Endodermal cell (in vitro differentiated cells): Measurements from ENCODE around the gene SEMA3B. TPM values are rescaled to one million over a fixed set of nuclear protein-coding genes. Genes with fewer than 3 reads are reported as not detected.

Source experiments
- DNase-seq: peaks from one replicate; pipeline ENCODE4 v3.0.0-alpha.2; 2017
- H3K27ac ChIP-seq: 2 replicates; pipeline ENCODE4 v1.5.1; 2013; ENCODE audit warnings: mild to moderate bottlenecking, low read depth, low read length, moderate library complexity
- H3K27me3 ChIP-seq: 2 replicates; pipeline ENCODE4 v1.6.1; 2013; ENCODE audit warnings: mild to moderate bottlenecking, low read length, moderate library complexity; ENCODE audit not compliant: insufficient read depth, control insufficient read depth, poor library complexity, severe bottlenecking
- H3K36me3 ChIP-seq: 2 replicates; pipeline ENCODE4 v1.7.0; 2013; ENCODE audit warnings: mild to moderate bottlenecking, low read length, moderate library complexity; ENCODE audit not compliant: control insufficient read depth, insufficient read depth
- H3K4me1 ChIP-seq: one replicate; pipeline ENCODE4 v1.7.0; 2013; ENCODE audit warnings: low read length; ENCODE audit not compliant: control insufficient read depth, insufficient read depth
- H3K4me3 ChIP-seq: 2 replicates; pipeline ENCODE4 v1.5.1; 2013; ENCODE audit warnings: mild to moderate bottlenecking, low read length, moderate library complexity
- H3K9ac ChIP-seq: 2 replicates; pipeline ENCODE4 v1.6.1; 2013; ENCODE audit warnings: mild to moderate bottlenecking, low read length, moderate library complexity; ENCODE audit not compliant: poor library complexity, severe bottlenecking; ENCODE audit errors: extremely low read depth
- H3K9me3 ChIP-seq: 2 replicates; pipeline ENCODE4 v1.6.1; 2013; ENCODE audit warnings: mild to moderate bottlenecking, low read length, moderate library complexity; ENCODE audit not compliant: control insufficient read depth
- H3K27ac Mint-ChIP-seq: 2 replicates; pipeline ENCODE4 v1.8.0; 2020; ENCODE audit warnings: mixed read lengths
- H3K27me3 Mint-ChIP-seq: 2 replicates; pipeline ENCODE4 v1.8.0; 2021; ENCODE audit warnings: mild to moderate bottlenecking, mixed read lengths; ENCODE audit not compliant: insufficient read depth
- H3K36me3 Mint-ChIP-seq: 2 replicates; pipeline ENCODE4 v1.8.0; 2020; ENCODE audit warnings: low read depth, mixed read lengths
- H3K4me1 Mint-ChIP-seq: 2 replicates; pipeline ENCODE4 v1.8.0; 2020; ENCODE audit warnings: mixed read lengths
- H3K4me3 Mint-ChIP-seq: 2 replicates; pipeline ENCODE4 v1.8.0; 2020; ENCODE audit warnings: mild to moderate bottlenecking, moderate library complexity, mixed read lengths
- H3K9me3 Mint-ChIP-seq: 2 replicates; pipeline ENCODE4 v1.8.0; 2020; ENCODE audit warnings: mild to moderate bottlenecking, mixed read lengths
- CTCF ChIP-seq: fragments of 200-600 bp; sonication (generic); conservative IDR thresholded peaks from 2 replicates; pipeline ENCODE4 v1.5.0; 2021; ENCODE audit warnings: antibody characterized with exemption, mild to moderate bottlenecking
- WGBS, 2 experiments: methylation state at CpG; one replicate each; pipeline versions ENCODE4 v1.1.5 to v1.1.7; 2013; ENCODE audit warnings: missing lambda C conversion rate in 2 of 2, mixed read lengths in 1 of 2; ENCODE audit not compliant: insufficient coverage in 1 of 2, insufficient read length in 1 of 2; 5-methylcytosine and 5-hydroxymethylcytosine counted together
- microRNA-seq: library from miRNA; unstranded; fragments of <30 nt; microRNA quantifications from one replicate; pipeline ENCODE4 v1.2.0, GENCODE V29; 2020; ENCODE audit warnings: borderline microRNAs expressed
- total RNA-seq, 2 donors: library from RNA; stranded (reverse); fragmentation: NEBNext Ultra II Directional in 1 of 2; extraction: Animal tissue kit (Norgen Biotek cat#: 25700) in 1 of 2; gene quantifications; 2 replicates in 1 of 2; 3 replicates in 1 of 2; pipeline ENCODE4 v1.2.1, GENCODE V29; 2021

Gene SEMA3B
- total RNA-seq, 2 donors from 2014 or later, result 6.5 to 10.3 TPM

GRCh38 chr3:50327129-50327528 lies 58.2 kb downstream of the SEMA3B start:
- H3K27ac ChIP-seq, result no peak overlapping the region
- H3K36me3 Mint-ChIP-seq, result peaks cover 26% of the 10 kb centered on the region

More at GRCh38 chr3:50327129-50327528, 58.2 kb downstream of the SEMA3B start:
- Mint-ChIP-seq H3K27me3 (no peaks in the 10 kb centered on the region), H3K4me1 (peaks cover 20% of the 10 kb centered on the region), H3K27ac (peak overlapping the region; percentile 55), H3K9me3 (no peaks in the 10 kb centered on the region), H3K4me3 (peak overlapping the region; percentile 77)
- peak overlapping the region; percentile 91 for H3K4me3 ChIP-seq
- WGBS, 2 experiments, result 80 to 92% methylated on average over 2 to 4 of the region's 4 CpGs
- TF ChIP-seq CTCF, result no peak
- peak overlapping the region; percentile 85 for H3K9ac ChIP-seq
- peaks cover 61% of the 10 kb centered on the region for H3K36me3 ChIP-seq
- H3K27me3 ChIP-seq, result no peaks in the 10 kb centered on the region
- H3K4me1 ChIP-seq, result peaks cover 16% of the 10 kb centered on the region
- H3K9me3 ChIP-seq, result no peaks in the 10 kb centered on the region
- DNase-seq, result no peak

Small RNA genes within 50 kb of the gene (microRNA-seq; reads per million reads assigned to microRNA genes)
- not detected for gene MIR5787

Other genes with a start within 250 kb of the SEMA3B start
- gene RBM5, start 180.2 kb upstream of the SEMA3B start, total RNA-seq, result 100 to 1,000 TPM; 153 to 166 TPM
- gene SEMA3F, start 113.8 kb upstream of the SEMA3B start, total RNA-seq, result 10 to 100 TPM; 44.8 to 63.2 TPM
- gene GNAT1, start 77.5 kb upstream of the SEMA3B start, total RNA-seq, result 1 to 10 TPM in 1 of 2 donors, under 1 TPM in 1; 0.42 to 1.2 TPM
- 1 to 10 TPM; 1.5 to 1.9 TPM for gene SLC38A3, start 63.9 kb upstream of the SEMA3B start, total RNA-seq
- gene GNAI2, start 32.9 kb upstream of the SEMA3B start, total RNA-seq, result 100 to 1,000 TPM; 243 to 278 TPM
- gene LSMEM2, start 9.9 kb downstream of the SEMA3B start, total RNA-seq, result not detected
- 10 to 100 TPM; 56.6 to 70.9 TPM for gene IFRD2, start 23.3 kb downstream of the SEMA3B start, total RNA-seq
- gene HYAL3, start 30.3 kb downstream of the SEMA3B start, total RNA-seq, result 1 to 10 TPM; 2.6 to 3.3 TPM
- 10 to 100 TPM in 1 of 2 donors, 1 to 10 TPM in 1; 9.7 to 12.8 TPM for gene NAA80, start 30.3 kb downstream of the SEMA3B start, total RNA-seq
- gene HYAL1, start 34.4 kb downstream of the SEMA3B start, total RNA-seq, result 1 to 10 TPM in 1 of 2 donors, under 1 TPM in 1; 0.92 to 1.8 TPM
- 10 to 100 TPM; 55.3 to 61.1 TPM for gene HYAL2, start 53.6 kb downstream of the SEMA3B start, total RNA-seq
- gene TUSC2, start 59.1 kb downstream of the SEMA3B start, total RNA-seq, result 10 to 100 TPM; 23.5 to 28.1 TPM
- 10 to 100 TPM in 1 of 2 donors, 1 to 10 TPM in 1; 9.4 to 17.2 TPM for gene RASSF1, start 71.7 kb downstream of the SEMA3B start, total RNA-seq
- 1 to 10 TPM in 1 of 2 donors, under 1 TPM in 1; 0.22 to 1.4 TPM for gene ZMYND10, start 76.6 kb downstream of the SEMA3B start, total RNA-seq
- 10 to 100 TPM; 21.8 TPM for gene NPRL2, start 81.6 kb downstream of the SEMA3B start, total RNA-seq
- 10 to 100 TPM in 1 of 2 donors, 1 to 10 TPM in 1; 8.5 to 14.6 TPM for gene CYB561D2, start 81.7 kb downstream of the SEMA3B start, total RNA-seq
- 10 to 100 TPM; 30.1 to 32.2 TPM for gene TMEM115, start 90.4 kb downstream of the SEMA3B start, total RNA-seq
- gene CACNA2D2, start 234.5 kb downstream of the SEMA3B start, total RNA-seq, result 10 to 100 TPM; 17.6 to 20.7 TPM